Endothelial cell of umbilical vein (primary cell): ENCODE data around the gene GBF1. TPM values are rescaled to one million over a fixed set of nuclear protein-coding genes. Genes with fewer than 3 reads are reported as not detected.

Experiments
- BruUV-seq: library from RNA; stranded (reverse); fragments of 400-500 nt; replicated peaks from 2 replicates; lab custom pipeline; 2021; lab: Mats Ljungman, UMichigan
- CTCF ChIA-PET: fragments of 300-600, 350-600 bp; sonication (Branson Sonifier 250); formaldehyde crosslinking; loops from one replicate; lab custom pipeline; 2021; ENCODE audit warnings: antibody characterized with exemption, inconsistent platforms; lab: Charles Lee
- POLR2A ChIA-PET: fragments of 300-600, 350-600 bp; sonication (Branson Sonifier 250); formaldehyde crosslinking; loops from one replicate; lab custom pipeline; 2021; ENCODE audit warnings: antibody characterized with exemption, inconsistent platforms; lab: Charles Lee
- DNase-seq: peaks from one replicate; pipeline ENCODE4 v3.0.0-alpha.2; 2011; ENCODE audit warnings: low read depth, low spot score
- FAIRE-seq: peaks from 2 replicates; lab custom pipeline; 2011; peaks lifted over from hg19 to GRCh38; lab: Jason Lieb, UNC
- H2AFZ ChIP-seq: 2 replicates; pipeline ENCODE4 v1.6.0; 2012; ENCODE audit warnings: low read depth, low read length, control low read depth, inconsistent platforms
- H3K27ac ChIP-seq: 2 replicates; pipeline ENCODE4 v1.5.1; 2011; ENCODE audit warnings: low read depth, mild to moderate bottlenecking, control low read depth, low read length, moderate library complexity; ENCODE audit not compliant: insufficient read depth
- H3K27me3 ChIP-seq, 2 experiments: 2 replicates each; pipeline versions ENCODE4 v1.6.0 to v1.6.1; 2011; ENCODE audit warnings: low read length in 2 of 2, mixed read lengths in 1 of 2; ENCODE audit not compliant: control insufficient read depth in 2 of 2, insufficient read depth in 2 of 2
- H3K36me3 ChIP-seq, 2 experiments: 2 replicates in 1 of 2; 3 replicates in 1 of 2; pipeline ENCODE4 v1.5.1; 2011; ENCODE audit warnings: low read length in 2 of 2, mild to moderate bottlenecking in 1 of 2, moderate library complexity in 1 of 2; ENCODE audit not compliant: control insufficient read depth in 2 of 2, insufficient read depth in 2 of 2; ENCODE audit errors: extremely low read depth in 1 of 2
- H3K4me1 ChIP-seq: 3 replicates; pipeline ENCODE4 v1.5.1; 2011; ENCODE audit warnings: mild to moderate bottlenecking, low read length; ENCODE audit not compliant: control insufficient read depth, insufficient read depth; ENCODE audit errors: extremely low read depth
- H3K4me2 ChIP-seq: 2 replicates; pipeline ENCODE4 v1.6.1; 2011; ENCODE audit warnings: low read length, control low read depth, mixed read lengths; ENCODE audit not compliant: insufficient read depth
- H3K4me3 ChIP-seq, 3 experiments: fragments of 200-600 bp in 1 of 3; sonication (generic), shearing (Covaris generic) in 1 of 3; replicated peaks in 1 of 3; 2 replicates each; pipeline ENCODE4 v1.5.1; 2011 to 2016; ENCODE audit warnings: control low read depth in 3 of 3, low read length in 3 of 3, mild to moderate bottlenecking in 2 of 3, inconsistent platforms in 1 of 3, low read depth in 1 of 3, moderate library complexity in 1 of 3; ENCODE audit not compliant: insufficient read depth in 1 of 3
- H3K79me2 ChIP-seq: 2 replicates; pipeline ENCODE4 v1.6.0; 2012; ENCODE audit warnings: low read length, inconsistent platforms; ENCODE audit not compliant: control insufficient read depth, insufficient read depth
- H3K9ac ChIP-seq: replicated peaks from 2 replicates; pipeline ENCODE3; 2011; ENCODE audit warnings: low read length, control low read depth; ENCODE audit not compliant: insufficient read depth; ENCODE audit errors: extremely low read depth
- H3K9me1 ChIP-seq: replicated peaks from 3 replicates; pipeline ENCODE4 v1.6.0; 2011; ENCODE audit warnings: mild to moderate bottlenecking, low read length; ENCODE audit not compliant: control insufficient read depth, insufficient read depth; ENCODE audit errors: extremely low read depth
- H3K9me3 ChIP-seq: replicated peaks from 2 replicates; pipeline ENCODE4 v1.5.1; 2012; ENCODE audit warnings: low read length, inconsistent platforms; ENCODE audit not compliant: control insufficient read depth, insufficient read depth
- H4K20me1 ChIP-seq: replicated peaks from 2 replicates; pipeline ENCODE3; 2011; ENCODE audit warnings: mild to moderate bottlenecking, low read length; ENCODE audit not compliant: control insufficient read depth, insufficient read depth; ENCODE audit errors: extremely low read depth
- EZH2 ChIP-seq: IDR thresholded peaks from 2 replicates; pipeline ENCODE4 v1.6.1; 2012; ENCODE audit warnings: borderline replicate concordance, low read depth, mild to moderate bottlenecking, moderate library complexity, low read length, inconsistent platforms; ENCODE audit not compliant: severe bottlenecking
- FOS ChIP-seq: IDR thresholded peaks from 2 replicates; pipeline ENCODE4 v1.6.1; 2011; ENCODE audit warnings: mild to moderate bottlenecking, low read length, moderate library complexity, borderline replicate concordance; ENCODE audit not compliant: insufficient read depth
- GATA2 ChIP-seq: IDR thresholded peaks from 2 replicates; pipeline ENCODE4 v1.7.0; 2011; ENCODE audit warnings: low read depth, mild to moderate bottlenecking, moderate library complexity, mixed read lengths, low read length; ENCODE audit not compliant: insufficient read length, insufficient read depth
- JUN ChIP-seq: IDR thresholded peaks from 2 replicates; pipeline ENCODE4 v1.6.1; 2011; ENCODE audit warnings: borderline replicate concordance, low read depth; ENCODE audit not compliant: insufficient read length, insufficient read depth
- MYC ChIP-seq: IDR thresholded peaks from one replicate; pipeline ENCODE4 v1.6.1; 2011; ENCODE audit warnings: mild to moderate bottlenecking, low read depth, low read length
- POLR2A ChIP-seq: IDR thresholded peaks from 2 replicates; pipeline ENCODE4 v1.6.1; 2012; ENCODE audit warnings: low read depth, mild to moderate bottlenecking, control low read depth, low read length
- POLR2AphosphoS5 ChIP-seq: IDR thresholded peaks from 2 replicates; pipeline ENCODE4 v1.6.1; 2012; ENCODE audit warnings: low read depth, mild to moderate bottlenecking, control low read depth, low read length, moderate library complexity; ENCODE audit not compliant: insufficient read depth
- dilution Hi-C: fragments of 300-500 bp; cut with MboI; formaldehyde crosslinking; loops from one replicate; pipeline ENCODE4 v1.15.0; 2019; ENCODE audit warnings: low sequenced_read_pairs; ENCODE audit not compliant: extremely low pct_ligation_motif_present
- intact Hi-C: fragments of 100-400 bp; cut with micrococcal nuclease; formaldehyde crosslinking; loops from one replicate; pipeline ENCODE4 v1.10.0; 2022
- polyA plus RNA-seq, 4 experiments: library from polyadenylated mRNA; depleted of rRNA in 3 of 4; stranded (reverse) in 3 of 4; unstranded in 1 of 4; fragments of >200 nt; gene quantifications; 2 replicates each; pipeline versions ENCODE4 v1.2.1 to v1.2.3, GENCODE V29; 2011 to 2012; ENCODE audit warnings: missing spikeins in 1 of 4
- total RNA-seq: library from RNA; stranded (reverse); gene quantifications from 2 replicates; pipeline ENCODE4 v1.2.3, GENCODE V29; 2021
- TF ChIP-seq, protein P1 (sequence below): IDR thresholded peaks from 2 replicates; pipeline ENCODE4 v1.6.1; 2011; ENCODE audit not compliant: insufficient read depth, insufficient read length
- TF ChIP-seq, protein P2 (sequence below), 2 donors: IDR thresholded peaks; 1 replicate in 1 of 2; 2 replicates in 1 of 2; pipeline ENCODE4 v1.5.1; 2011; ENCODE audit warnings: low read length in 2 of 2, mild to moderate bottlenecking in 2 of 2, moderate library complexity in 2 of 2, control low read depth in 1 of 2, inconsistent platforms in 1 of 2, low read depth in 1 of 2; ENCODE audit not compliant: insufficient read depth in 1 of 2; ENCODE audit errors: extremely low read depth in 1 of 2

The GBF1 gene
- total and polyA plus RNA-seq, 2 donors (not counting 3 experiments of a cell fraction or from before 2014, with no cell fraction given) = 26.0 to 49.7 TPM

DNA sequence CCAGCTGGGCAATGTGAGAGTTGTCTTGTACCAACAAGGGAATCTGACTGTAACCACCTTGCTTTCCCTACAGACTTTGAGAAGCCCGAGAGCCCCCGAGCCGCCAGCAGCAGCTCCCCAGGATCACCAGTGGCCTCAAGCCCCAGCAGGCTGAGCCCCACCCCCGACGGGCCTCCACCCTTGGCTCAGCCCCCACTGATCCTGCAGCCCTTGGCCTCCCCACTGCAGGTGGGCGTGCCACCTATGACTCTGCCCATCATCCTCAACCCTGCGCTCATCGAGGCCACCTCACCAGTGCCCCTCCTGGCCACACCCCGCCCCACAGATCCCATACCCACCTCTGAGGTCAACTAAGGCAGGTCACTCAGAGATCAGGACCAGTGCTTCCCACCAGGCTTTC, 136.7 kb downstream of the GBF1 start:
- BruUV-seq = no TSS peak
- H3K4me3 ChIP-seq = no peak overlapping the region
- H4K20me1 ChIP-seq = no peaks in the 10 kb centered on the region
- H2AFZ ChIP-seq = no peak overlapping the region
- H3K27ac ChIP-seq = no peak overlapping the region
- H3K36me3 ChIP-seq = peaks cover 4 to 30% of the 10 kb centered on the region in 2 experiments
- POLR2A ChIA-PET = interaction anchor here (0.7 kb wide), 1 partner anchor 549 kb away, joined by 8 read pairs; no protein-coding TSS in a partner anchor
- intact Hi-C loops = no loop called here
- dilution Hi-C loops = no loop called here
- no peaks in the 10 kb centered on the region for H3K4me1 ChIP-seq
- no peak overlapping the region for H3K9ac ChIP-seq
- no peaks in the 10 kb centered on the region for H3K27me3 ChIP-seq
- no peaks in the 10 kb centered on the region for H3K9me1 ChIP-seq
- DNase-seq (no peak), FAIRE-seq (no peak)
- H3K79me2 ChIP-seq = no peaks in the 10 kb centered on the region
- TF ChIP-seq POLR2A = no peak
- TF ChIP-seq, protein P1, sequence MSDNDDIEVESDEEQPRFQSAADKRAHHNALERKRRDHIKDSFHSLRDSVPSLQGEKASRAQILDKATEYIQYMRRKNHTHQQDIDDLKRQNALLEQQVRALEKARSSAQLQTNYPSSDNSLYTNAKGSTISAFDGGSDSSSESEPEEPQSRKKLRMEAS = no peak
- TF ChIP-seq EZH2 = no peak
- no peak for TF ChIP-seq JUN
- TF ChIP-seq FOS = no peak
- no peak for TF ChIP-seq MYC
- TF ChIP-seq POLR2AphosphoS5 = no peak
- TF ChIP-seq, protein P2, sequence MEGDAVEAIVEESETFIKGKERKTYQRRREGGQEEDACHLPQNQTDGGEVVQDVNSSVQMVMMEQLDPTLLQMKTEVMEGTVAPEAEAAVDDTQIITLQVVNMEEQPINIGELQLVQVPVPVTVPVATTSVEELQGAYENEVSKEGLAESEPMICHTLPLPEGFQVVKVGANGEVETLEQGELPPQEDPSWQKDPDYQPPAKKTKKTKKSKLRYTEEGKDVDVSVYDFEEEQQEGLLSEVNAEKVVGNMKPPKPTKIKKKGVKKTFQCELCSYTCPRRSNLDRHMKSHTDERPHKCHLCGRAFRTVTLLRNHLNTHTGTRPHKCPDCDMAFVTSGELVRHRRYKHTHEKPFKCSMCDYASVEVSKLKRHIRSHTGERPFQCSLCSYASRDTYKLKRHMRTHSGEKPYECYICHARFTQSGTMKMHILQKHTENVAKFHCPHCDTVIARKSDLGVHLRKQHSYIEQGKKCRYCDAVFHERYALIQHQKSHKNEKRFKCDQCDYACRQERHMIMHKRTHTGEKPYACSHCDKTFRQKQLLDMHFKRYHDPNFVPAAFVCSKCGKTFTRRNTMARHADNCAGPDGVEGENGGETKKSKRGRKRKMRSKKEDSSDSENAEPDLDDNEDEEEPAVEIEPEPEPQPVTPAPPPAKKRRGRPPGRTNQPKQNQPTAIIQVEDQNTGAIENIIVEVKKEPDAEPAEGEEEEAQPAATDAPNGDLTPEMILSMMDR (IDR thresholded peaks at IDR 0.05; ENCODE audit: extremely low read depth in 1 of 2, insufficient read depth in 1 of 2, low read depth in 1 of 2, low read length in 2 of 2) = no peak
- no peak for TF ChIP-seq GATA2
- no peak overlapping the region for H3K4me2 ChIP-seq
- no peaks in the 10 kb centered on the region for H3K9me3 ChIP-seq
- CTCF ChIA-PET = interaction anchor here (2.0 to 5.0 kb wide), 4 partner anchors 12 to 152 kb away, joined by 10 to 30 read pairs (median 14); partner anchors contain the start of gene NFKB2
